Suppressor macrophage (primary cell): ENCODE results near the gene AK6.
A peak's percentile ranks its signal among the peaks of the same experiment; 100 is the strongest.
"Not testable (repeated sequence)": the region's sequence is repeated elsewhere in the genome, so short reads cannot be mapped to it uniquely, and the experiment has no call there.

Source experiments
- DNase-seq, 4 experiments: peaks; one replicate each; pipeline ENCODE4 v3.0.0-alpha.2; 2020 to 2022

The AK6 gene

GRCh38 chr5:69335341-69335935, 33.9 kb downstream of the AK6 start:
- peak in 3 of 4 experiments; percentile 43 to 71 (median 51) for DNase-seq

- peak; percentile 85 to 92 (median 90) for DNase-seq
These were observed 34.5 kb downstream of the AK6 start for GRCh38 chr5:69334793-69335268.

GRCh38 chr5:69333668-69334315, 35.5 kb downstream of the AK6 start:
- not testable (repeated sequence) for DNase-seq

GRCh38 chr5:69331528-69332445, 37.5 kb downstream of the AK6 start:
- peak; percentile 29 to 58 (median 44) for DNase-seq

- DNase-seq: no peak
These were observed 39.3 kb downstream of the AK6 start for GRCh38 chr5:69329905-69330489.

- no peak for DNase-seq
These were observed 43.0 kb downstream of the AK6 start for GRCh38 chr5:69326365-69326764.

- peak in 3 of 4 experiments; percentile 10 to 58 (median 49) for DNase-seq
These were observed 51.9 kb downstream of the AK6 start for GRCh38 chr5:69317391-69317790.

- no peak for DNase-seq
These were observed 53.3 kb downstream of the AK6 start for GRCh38 chr5:69315972-69316371.

- DNase-seq: no peak
These were observed 55.9 kb downstream of the AK6 start for GRCh38 chr5:69313428-69313827.

GRCh38 chr5:69312459-69313160, 56.7 kb downstream of the AK6 start:
- DNase-seq: no peak

- no peak for DNase-seq
These were observed 59.9 kb downstream of the AK6 start for GRCh38 chr5:69309380-69309779.

GRCh38 chr5:69308046-69308553, 61.2 kb downstream of the AK6 start:
- DNase-seq: no peak

GRCh38 chr5:69305512-69305911, 63.8 kb downstream of the AK6 start:
- DNase-seq: no peak
